H9 (cell line): ENCODE results near the gene TNS2. TPM values are rescaled to one million over a fixed set of nuclear protein-coding genes. Genes with fewer than 3 reads are reported as not detected.
"Not testable (repeated sequence)": the region's sequence is repeated elsewhere in the genome, so short reads cannot be mapped to it uniquely, and the experiment has no call there.

ENCODE experiments used
- DNase-seq: peaks from one replicate; pipeline ENCODE4 v3.0.0-alpha.2; 2017
- H2AFZ ChIP-seq: one replicate; pipeline ENCODE4 v1.6.1; 2013; ENCODE audit warnings: mild to moderate bottlenecking, low read length, control low read depth, moderate library complexity
- H2AK5ac ChIP-seq: 2 replicates; pipeline ENCODE4 v1.6.1; 2013; ENCODE audit warnings: low read length, control low read depth, mixed read lengths; ENCODE audit not compliant: insufficient read length
- H2BK120ac ChIP-seq: one replicate; pipeline ENCODE4 v1.6.1; 2013; ENCODE audit warnings: low read depth, mild to moderate bottlenecking, low read length, control low read depth, inconsistent platforms; ENCODE audit not compliant: poor library complexity, severe bottlenecking
- H2BK12ac ChIP-seq: 2 replicates; pipeline ENCODE4 v1.6.1; 2013; ENCODE audit warnings: low read length, control low read depth, mixed read lengths, low read depth; ENCODE audit not compliant: insufficient read length
- H2BK15ac ChIP-seq: 2 replicates; pipeline ENCODE4 v1.6.1; 2013; ENCODE audit warnings: low read depth, low read length, control low read depth
- H2BK20ac ChIP-seq: one replicate; pipeline ENCODE4 v1.6.1; 2013; ENCODE audit warnings: low read depth, mild to moderate bottlenecking, low read length, control low read depth, inconsistent platforms; ENCODE audit not compliant: poor library complexity, severe bottlenecking
- H2BK5ac ChIP-seq: 2 replicates; pipeline ENCODE4 v1.6.1; 2013; ENCODE audit warnings: low read length, control low read depth, mixed read lengths; ENCODE audit not compliant: insufficient read length
- H3K14ac ChIP-seq: 2 replicates; pipeline ENCODE4 v1.6.1; 2013; ENCODE audit warnings: low read length, control low read depth; ENCODE audit not compliant: insufficient read depth
- H3K18ac ChIP-seq: 2 replicates; pipeline ENCODE4 v1.6.1; 2013; ENCODE audit warnings: low read depth, mild to moderate bottlenecking, mixed read lengths, low read length, control low read depth; ENCODE audit not compliant: insufficient read length
- H3K23ac ChIP-seq: 2 replicates; pipeline ENCODE4 v1.6.1; 2013; ENCODE audit warnings: low read length, control low read depth, mixed read lengths, low read depth; ENCODE audit not compliant: insufficient read length
- H3K23me2 ChIP-seq: 2 replicates; pipeline ENCODE4 v1.6.1; 2013; ENCODE audit warnings: low read depth, mild to moderate bottlenecking, mixed read lengths, low read length, control low read depth; ENCODE audit not compliant: insufficient read length, poor library complexity, severe bottlenecking
- H3K27ac ChIP-seq: 2 replicates; pipeline ENCODE4 v1.5.1; 2013; ENCODE audit warnings: low read length, control low read depth, mixed read lengths, low read depth; ENCODE audit not compliant: insufficient read length
- H3K27me3 ChIP-seq: 2 replicates; pipeline ENCODE4 v1.6.1; 2013; ENCODE audit warnings: low read length, control low read depth, inconsistent platforms; ENCODE audit not compliant: insufficient read depth
- H3K4ac ChIP-seq: 2 replicates; pipeline ENCODE4 v1.6.1; 2013; ENCODE audit warnings: low read depth, mild to moderate bottlenecking, control low read depth, inconsistent platforms, low read length, moderate library complexity
- H3K4me1 ChIP-seq: 2 replicates; pipeline ENCODE4 v1.6.1; 2013; ENCODE audit warnings: low read length, control low read depth, inconsistent platforms; ENCODE audit not compliant: insufficient read depth
- H3K4me2 ChIP-seq: 2 replicates; pipeline ENCODE4 v1.6.1; 2013; ENCODE audit warnings: low read length, control low read depth, mixed read lengths; ENCODE audit not compliant: insufficient read length, insufficient read depth
- H3K56ac ChIP-seq: 2 replicates; pipeline ENCODE4 v1.6.1; 2013; ENCODE audit warnings: low read depth, mild to moderate bottlenecking, mixed read lengths, low read length, control low read depth; ENCODE audit not compliant: insufficient read length
- H3K79me1 ChIP-seq: 2 replicates; pipeline ENCODE4 v1.6.1; 2013; ENCODE audit warnings: low read depth, mild to moderate bottlenecking, moderate library complexity, low read length, control low read depth, inconsistent platforms; ENCODE audit not compliant: insufficient read depth, poor library complexity, severe bottlenecking
- H3K79me2 ChIP-seq: 2 replicates; pipeline ENCODE4 v1.6.1; 2013; ENCODE audit warnings: low read length, control low read depth, inconsistent platforms; ENCODE audit not compliant: insufficient read depth
- H3K9ac ChIP-seq: 2 replicates; pipeline ENCODE4 v1.6.1; 2013; ENCODE audit warnings: low read length, control low read depth, mixed read lengths; ENCODE audit not compliant: insufficient read length; ENCODE audit errors: extremely low read depth
- H3K9me3 ChIP-seq: one replicate; pipeline ENCODE4 v1.6.1; 2013; ENCODE audit warnings: low read depth, low read length, inconsistent platforms; ENCODE audit not compliant: control insufficient read depth
- H3T11ph ChIP-seq: one replicate; pipeline ENCODE4 v1.6.1; 2013; ENCODE audit warnings: mild to moderate bottlenecking, low read length, control low read depth, inconsistent platforms
- H4K20me1 ChIP-seq: one replicate; pipeline ENCODE4 v1.6.1; 2013; ENCODE audit not compliant: control insufficient read depth, insufficient read length, insufficient read depth
- H4K5ac ChIP-seq: 2 replicates; pipeline ENCODE4 v1.6.1; 2013; ENCODE audit warnings: low read depth, mild to moderate bottlenecking, mixed read lengths, low read length, control low read depth; ENCODE audit not compliant: insufficient read length
- H4K8ac ChIP-seq: replicated peaks from 2 replicates; pipeline ENCODE4 v1.6.1; 2013; ENCODE audit warnings: low read length, control low read depth, mixed read lengths, low read depth; ENCODE audit not compliant: insufficient read length
- H4K91ac ChIP-seq: 2 replicates; pipeline ENCODE4 v1.6.1; 2013; ENCODE audit warnings: low read depth, mild to moderate bottlenecking, moderate library complexity, mixed read lengths, low read length, control low read depth; ENCODE audit not compliant: insufficient read length
- H3K27ac Mint-ChIP-seq, 3 experiments: 2 replicates in 2 of 3; 3 replicates in 1 of 3; pipeline ENCODE4 v1.8.0; 2020 to 2021; ENCODE audit warnings: mixed read lengths in 3 of 3, mild to moderate bottlenecking in 1 of 3, moderate library complexity in 1 of 3
- H3K27me3 Mint-ChIP-seq: 2 replicates; pipeline ENCODE4 v1.8.0; 2021; ENCODE audit warnings: low read depth, mild to moderate bottlenecking, moderate library complexity, mixed read lengths
- H3K36me3 Mint-ChIP-seq, 3 experiments: 2 replicates in 2 of 3; 3 replicates in 1 of 3; pipeline ENCODE4 v1.8.0; 2020 to 2021; ENCODE audit warnings: low read depth in 3 of 3, mixed read lengths in 3 of 3; ENCODE audit not compliant: insufficient read depth in 1 of 3
- H3K4me1 Mint-ChIP-seq, 2 experiments: 2 replicates each; pipeline ENCODE4 v1.8.0; 2020; ENCODE audit warnings: mixed read lengths in 2 of 2
- H3K4me3 Mint-ChIP-seq, 2 experiments: 2 replicates in 1 of 2; 3 replicates in 1 of 2; pipeline ENCODE4 v1.8.0; 2020 to 2021; ENCODE audit warnings: mild to moderate bottlenecking in 2 of 2, mixed read lengths in 2 of 2, moderate library complexity in 1 of 2
- H3K9me3 Mint-ChIP-seq, 2 experiments: 2 replicates in 1 of 2; 3 replicates in 1 of 2; pipeline ENCODE4 v1.8.0; 2020; ENCODE audit warnings: mild to moderate bottlenecking in 2 of 2, mixed read lengths in 2 of 2, moderate library complexity in 1 of 2
- CTCF ChIP-seq: fragments of 200-600 bp; sonication (generic); conservative IDR thresholded peaks from 3 replicates; pipeline ENCODE4 v1.8.0; 2021; ENCODE audit warnings: antibody characterized with exemption, mild to moderate bottlenecking
- WGBS: extraction: QIAGEN DNeasy Blood & Tissue Kit; methylation state at CpG from one replicate; pipeline ENCODE4 v1.1.7; 2013; ENCODE audit warnings: missing lambda C conversion rate, low lambda C conversion rate, mixed read lengths; ENCODE audit not compliant: insufficient read length; ENCODE audit errors: extremely low coverage; 5-methylcytosine and 5-hydroxymethylcytosine counted together
- total RNA-seq: library from RNA; stranded (reverse); gene quantifications from 2 replicates; pipeline ENCODE4 v1.2.1, GENCODE V29; 2021

TNS2 gene
- total RNA-seq, 1 experiment from 2014 or later, result 4.5 TPM

GRCh38 chr12:53007343-53007742 is 42.5 kb upstream of the TNS2 start:
- Histone ChIP-seq H2AFZ (no peak overlapping the region), H3K23ac (no peak overlapping the region), H3K4me2 (peak overlapping the region; percentile 56), H4K91ac (no peak overlapping the region), H3K27me3 (no peaks in the 10 kb centered on the region), H3K27ac (peak overlapping the region; percentile 92), H2BK5ac (no peak overlapping the region), H3K14ac (no peak overlapping the region), H3K9ac (peak overlapping the region; percentile 98), H3K79me1 (no peaks in the 10 kb centered on the region), H3K23me2 (peaks cover 3% of the 10 kb centered on the region), H2BK15ac (no peak overlapping the region), H3K9me3 (no peaks in the 10 kb centered on the region), H3K4ac (no peak overlapping the region), H3K4me1 (peaks cover 5% of the 10 kb centered on the region; the same call in 1 of the 2 replicates), H2BK12ac (no peak overlapping the region), H2AK5ac (no peak overlapping the region), H2BK120ac (no peak overlapping the region), H4K8ac (no peak overlapping the region), H4K5ac (no peak overlapping the region), H3T11ph (no peak overlapping the region), H3K79me2 (peaks cover 50% of the 10 kb centered on the region), H4K20me1 (no peaks in the 10 kb centered on the region), H2BK20ac (no peak overlapping the region), H3K18ac (no peak overlapping the region), H3K56ac (no peak overlapping the region)
- Mint-ChIP-seq H3K4me1 (peaks cover 39 to 51% of the 10 kb centered on the region in 2 experiments), H3K9me3 (peaks cover 0 to 2% of the 10 kb centered on the region in 2 experiments; a peak in 2 of 5 replicates), H3K4me3 (peak overlapping the region; percentile 95 to 99), H3K36me3 (peaks cover 38 to 50% (median 42%) of the 10 kb centered on the region in 3 experiments), H3K27me3 (no peaks in the 10 kb centered on the region; the same call in 1 of the 2 replicates), H3K27ac (peak overlapping the region; percentile 86 to 100 (median 100))
- no peak for TF ChIP-seq CTCF
- DNase-seq, result no peak
- no CpG with 5 or more reads among the region's 4 CpGs for WGBS

GRCh38 chr12:53008760-53009159 is 41.1 kb upstream of the TNS2 start:
- H4K91ac ChIP-seq, H2BK120ac ChIP-seq, H3K23ac ChIP-seq, H3K23me2 ChIP-seq, H4K8ac ChIP-seq, H2BK15ac ChIP-seq, H3K4ac ChIP-seq, H3K4me2 ChIP-seq, H4K20me1 ChIP-seq, H3K9me3 Mint-ChIP-seq, H3K9me3 ChIP-seq, H4K5ac ChIP-seq, H3K27me3 ChIP-seq, H3K14ac ChIP-seq, H3K56ac ChIP-seq, H2AFZ ChIP-seq, H2BK20ac ChIP-seq, H3K18ac ChIP-seq, H3K27ac ChIP-seq, DNase-seq, H3K27me3 Mint-ChIP-seq, H3T11ph ChIP-seq, H2BK5ac ChIP-seq, H3K4me1 ChIP-seq, H2AK5ac ChIP-seq, H2BK12ac ChIP-seq, H3K9ac ChIP-seq, H3K79me1 ChIP-seq: not testable (repeated sequence)
- no CpG with 5 or more reads among the region's 15 CpGs for WGBS
- H3K4me1 Mint-ChIP-seq, result peaks cover 39 to 51% of the 10 kb centered on the region in 2 experiments
- H3K27ac Mint-ChIP-seq, result peak overlapping the region in 2 of 3 experiments; percentile 58 to 64; a peak in 1 of 7 replicates
- peak overlapping the region; percentile 95 to 99 for H3K4me3 Mint-ChIP-seq
- H3K79me2 ChIP-seq, result peaks cover 58% of the 10 kb centered on the region
- peaks cover 40 to 57% (median 42%) of the 10 kb centered on the region in 3 experiments for H3K36me3 Mint-ChIP-seq
